ENCODE measurements around the gene PCNX1.
"Not testable (repeated sequence)": the region's sequence is repeated elsewhere in the genome, so short reads cannot be mapped to it uniquely, and the experiment has no call there.

Gene PCNX1

DNA sequence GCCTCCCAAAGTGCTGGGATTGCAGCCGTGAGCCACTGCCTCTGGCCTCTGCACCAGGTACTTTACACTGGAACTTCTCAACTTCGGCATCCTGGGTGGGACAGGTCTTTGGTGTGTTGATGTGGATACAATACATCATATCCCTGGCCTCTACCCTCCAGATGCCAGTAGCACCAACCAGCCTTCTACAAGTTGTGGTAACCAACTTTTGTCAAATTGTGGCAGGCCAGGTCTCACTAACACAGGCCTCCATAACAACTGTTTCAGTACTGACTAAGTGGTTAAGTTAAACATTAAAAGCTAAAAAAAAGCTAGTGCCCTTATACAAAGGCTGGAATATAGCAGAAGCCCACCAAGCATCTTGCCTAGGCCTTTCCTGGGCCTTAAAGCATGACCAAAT lies 232.9 kb downstream of the PCNX1 start:
- H3K4me3 ChIP-seq (ENCODE audit: low read length) = no peak overlapping the region
- H3K4me1 ChIP-seq (ENCODE audit: insufficient read depth, low read length) = peaks cover 5% of the 10 kb centered on the region; the same call in 1 of the 2 replicates
- no peaks in the 10 kb centered on the region; the same call in 1 of the 2 replicates for H3K9me3 ChIP-seq (ENCODE audit: insufficient read depth, low read depth, low read length)
- no peak overlapping the region for H3K9ac ChIP-seq (ENCODE audit: low read depth, low read length)
- no peaks in the 10 kb centered on the region for H3K27me3 ChIP-seq (ENCODE audit: insufficient read depth, low read length)
- H3K27ac ChIP-seq (ENCODE audit: low read length) = no peak overlapping the region
- H3K36me3 ChIP-seq (ENCODE audit: insufficient read depth, low read depth, low read length) = no peaks in the 10 kb centered on the region

DNA sequence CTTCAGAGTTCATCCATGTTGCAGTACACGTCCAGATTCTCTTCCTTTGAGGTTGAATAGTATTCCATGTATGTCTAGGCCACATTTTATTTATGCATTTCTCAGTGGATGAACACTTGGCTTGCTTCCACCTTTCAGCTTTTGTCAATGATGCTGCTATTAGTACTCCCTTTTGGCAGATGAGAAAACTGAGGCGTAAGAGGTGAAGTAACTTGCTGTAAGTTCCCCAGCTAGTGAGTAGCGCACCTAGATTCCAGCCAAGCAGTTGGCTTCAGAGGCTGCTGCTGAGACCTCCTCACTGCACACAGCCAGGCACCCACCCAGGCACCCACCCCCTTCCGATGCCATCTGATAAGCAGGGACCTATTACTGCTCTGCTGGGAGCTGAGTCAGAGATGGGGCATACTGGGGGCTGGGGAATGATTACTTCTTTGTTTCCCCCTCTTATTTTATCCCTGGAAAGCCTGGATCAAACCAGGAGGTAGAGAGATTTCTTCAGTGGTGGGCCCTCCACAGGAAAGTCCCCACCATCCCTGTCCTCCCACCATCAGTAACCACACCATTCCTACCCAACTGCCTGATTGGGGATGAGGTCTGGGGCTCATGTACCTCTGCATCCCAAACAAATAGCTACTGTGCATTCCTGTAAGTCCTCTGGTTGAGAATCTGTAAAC lies 234.6 kb downstream of the PCNX1 start:
- H3K4me1 ChIP-seq (ENCODE audit: insufficient read depth, low read length) = peaks cover 5% of the 10 kb centered on the region; the same call in 1 of the 2 replicates
- no peak overlapping the region for H3K9ac ChIP-seq (ENCODE audit: low read depth, low read length)
- H3K36me3 ChIP-seq (ENCODE audit: insufficient read depth, low read depth, low read length) = no peaks in the 10 kb centered on the region
- H3K9me3 ChIP-seq (ENCODE audit: insufficient read depth, low read depth, low read length) = no peaks in the 10 kb centered on the region; the same call in 1 of the 2 replicates
- no peaks in the 10 kb centered on the region for H3K27me3 ChIP-seq (ENCODE audit: insufficient read depth, low read length)
- H3K27ac ChIP-seq (ENCODE audit: low read length) = no peak overlapping the region
- H3K4me3 ChIP-seq (ENCODE audit: low read length) = no peak overlapping the region

DNA sequence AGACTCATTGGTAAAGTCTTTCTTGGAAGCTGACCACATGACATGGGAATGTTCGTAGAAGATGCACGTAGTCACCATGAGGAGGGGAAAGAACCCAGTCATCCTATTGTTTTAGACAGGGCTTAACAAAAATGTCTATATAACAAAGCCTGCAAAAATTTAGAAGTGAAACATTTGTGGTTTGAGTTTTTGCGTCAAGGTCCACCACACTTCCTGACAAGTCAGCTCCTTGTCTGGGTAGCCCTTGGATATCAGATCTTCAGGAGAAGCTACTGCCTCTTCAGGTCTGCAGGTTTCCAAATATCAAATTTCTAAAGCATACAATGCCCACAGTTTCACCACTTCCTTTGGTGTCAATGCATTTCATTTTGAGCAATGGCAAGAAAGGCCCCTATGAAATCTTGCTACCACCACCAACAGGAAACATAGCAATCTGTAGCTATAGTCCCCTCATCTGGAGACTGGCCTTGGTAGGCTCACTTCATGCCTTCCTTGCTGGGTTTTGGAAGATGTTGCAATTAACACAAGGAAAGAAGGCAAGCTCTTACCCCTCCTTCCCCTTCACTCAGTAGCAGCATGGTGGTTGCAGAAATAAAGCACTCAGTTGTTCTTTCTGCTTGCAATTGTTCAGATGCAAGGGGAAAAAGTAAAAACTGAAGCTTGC lies 235.2 kb downstream of the PCNX1 start:
- Histone ChIP-seq H3K4me1 (ENCODE audit: insufficient read depth, low read length) (peaks cover 5% of the 10 kb centered on the region; the same call in 1 of the 2 replicates), H3K27me3 (ENCODE audit: insufficient read depth, low read length) (no peaks in the 10 kb centered on the region), H3K36me3 (ENCODE audit: insufficient read depth, low read depth, low read length) (no peaks in the 10 kb centered on the region), H3K9ac (ENCODE audit: low read depth, low read length) (no peak overlapping the region), H3K4me3 (ENCODE audit: low read length) (no peak overlapping the region), H3K27ac (ENCODE audit: low read length) (no peak overlapping the region), H3K9me3 (ENCODE audit: insufficient read depth, low read depth, low read length) (no peaks in the 10 kb centered on the region; the same call in 1 of the 2 replicates)

DNA sequence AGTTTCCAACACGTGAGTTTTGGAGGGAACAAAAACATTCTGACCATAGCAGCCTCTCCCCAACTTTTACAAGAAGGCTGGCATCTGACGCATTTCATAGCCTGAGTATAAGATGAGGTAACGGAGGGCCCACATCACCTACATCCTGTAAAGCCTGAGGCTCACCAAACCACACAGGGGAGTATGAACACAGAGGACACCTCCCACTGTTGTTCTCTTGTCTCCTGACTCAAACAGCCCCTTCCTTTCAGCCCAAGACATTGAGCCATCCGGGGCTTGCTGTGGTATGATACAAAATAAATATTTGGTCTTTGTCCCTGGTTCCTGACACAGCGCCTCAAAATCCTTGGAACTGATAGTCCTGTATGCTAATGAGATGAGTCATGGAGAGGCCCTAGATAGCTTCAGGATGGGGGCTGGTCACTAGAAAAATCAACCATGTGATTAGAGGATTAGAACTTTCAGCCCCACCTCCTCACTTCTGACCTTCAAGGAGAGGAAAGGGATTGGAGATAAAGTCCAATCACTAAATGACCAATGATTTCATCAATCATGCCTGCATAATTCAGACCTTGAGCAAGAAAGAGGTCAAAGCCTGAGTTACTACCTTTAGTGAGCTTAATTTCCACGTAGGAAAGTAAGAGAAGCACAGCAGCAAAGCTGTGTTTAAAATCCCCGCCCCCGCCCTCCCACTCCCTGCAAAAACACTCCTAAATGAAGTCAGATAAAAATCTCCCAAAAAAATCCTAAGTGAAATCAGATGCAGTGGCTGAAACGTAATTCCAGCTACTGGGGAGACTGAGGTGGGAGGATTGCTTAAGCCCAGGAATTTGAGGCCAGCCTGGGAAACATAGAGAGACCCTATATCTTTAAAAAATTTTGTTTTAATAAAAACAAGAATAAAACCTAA lies 236.4 kb downstream of the PCNX1 start:
- Histone ChIP-seq H3K27ac (ENCODE audit: low read length) (no peak overlapping the region), H3K9me3 (ENCODE audit: insufficient read depth, low read depth, low read length) (peaks cover 8% of the 10 kb centered on the region), H3K4me1 (ENCODE audit: insufficient read depth, low read length) (peaks cover 5% of the 10 kb centered on the region; the same call in 1 of the 2 replicates), H3K4me3 (ENCODE audit: low read length) (no peak overlapping the region), H3K36me3 (ENCODE audit: insufficient read depth, low read depth, low read length) (no peaks in the 10 kb centered on the region), H3K27me3 (ENCODE audit: insufficient read depth, low read length) (no peaks in the 10 kb centered on the region), H3K9ac (ENCODE audit: low read depth, low read length) (no peak overlapping the region)

DNA sequence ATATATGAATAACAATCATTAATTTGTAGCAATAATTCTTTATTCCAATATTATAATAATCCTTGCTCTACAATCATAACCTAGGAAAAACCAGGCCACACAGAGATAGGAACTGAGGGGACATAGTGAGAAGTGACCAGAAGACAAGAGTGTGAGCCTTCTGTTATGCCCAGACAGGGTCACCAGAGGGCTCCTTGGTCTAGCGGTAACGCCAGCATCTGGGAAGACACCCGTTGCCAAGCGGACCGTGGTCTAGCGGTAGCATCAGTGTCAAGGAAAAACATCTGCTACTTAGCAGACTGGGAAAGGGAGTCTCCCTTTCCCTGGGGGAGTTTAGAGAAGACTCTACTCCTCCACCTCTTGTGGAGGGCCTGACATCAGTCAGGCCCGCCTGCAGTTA lies 240.1 kb downstream of the PCNX1 start:
- not testable (repeated sequence) for H3K36me3 ChIP-seq (ENCODE audit: insufficient read depth, low read depth, low read length); H3K27me3 ChIP-seq (ENCODE audit: insufficient read depth, low read length); H3K27ac ChIP-seq (ENCODE audit: low read length); H3K9ac ChIP-seq (ENCODE audit: low read depth, low read length); H3K4me3 ChIP-seq (ENCODE audit: low read length); H3K4me1 ChIP-seq (ENCODE audit: insufficient read depth, low read length)
- peaks cover 34% of the 10 kb centered on the region for H3K9me3 ChIP-seq (ENCODE audit: insufficient read depth, low read depth, low read length)

DNA sequence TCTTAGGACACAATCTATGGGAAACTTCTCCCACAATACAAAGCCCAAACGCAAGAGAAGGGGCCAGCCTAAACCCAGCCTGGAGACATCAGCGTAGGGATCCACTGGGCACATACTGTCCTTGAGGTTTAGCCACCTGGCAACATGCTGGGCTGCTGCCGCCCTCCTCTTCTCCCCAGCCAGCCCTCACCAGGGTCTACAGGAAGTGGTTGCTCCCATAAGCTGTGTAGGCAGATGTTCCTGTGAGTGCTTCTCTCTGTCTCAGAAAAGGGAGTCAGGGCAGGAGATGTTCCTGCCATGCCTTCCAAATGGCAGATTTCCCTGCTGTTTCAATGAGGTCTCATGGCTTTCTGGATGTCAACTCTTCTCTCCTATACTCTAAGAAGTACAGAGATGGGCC lies 241.4 kb downstream of the PCNX1 start:
- H3K4me1 ChIP-seq (ENCODE audit: insufficient read depth, low read length) = peaks cover 2% of the 10 kb centered on the region; the same call in 1 of the 2 replicates
- no peak overlapping the region for H3K4me3 ChIP-seq (ENCODE audit: low read length)
- H3K9ac ChIP-seq (ENCODE audit: low read depth, low read length) = no peak overlapping the region
- no peaks in the 10 kb centered on the region for H3K27me3 ChIP-seq (ENCODE audit: insufficient read depth, low read length)
- H3K9me3 ChIP-seq (ENCODE audit: insufficient read depth, low read depth, low read length) = peaks cover 34% of the 10 kb centered on the region
- H3K27ac ChIP-seq (ENCODE audit: low read length) = no peak overlapping the region
- no peaks in the 10 kb centered on the region for H3K36me3 ChIP-seq (ENCODE audit: insufficient read depth, low read depth, low read length)

DNA sequence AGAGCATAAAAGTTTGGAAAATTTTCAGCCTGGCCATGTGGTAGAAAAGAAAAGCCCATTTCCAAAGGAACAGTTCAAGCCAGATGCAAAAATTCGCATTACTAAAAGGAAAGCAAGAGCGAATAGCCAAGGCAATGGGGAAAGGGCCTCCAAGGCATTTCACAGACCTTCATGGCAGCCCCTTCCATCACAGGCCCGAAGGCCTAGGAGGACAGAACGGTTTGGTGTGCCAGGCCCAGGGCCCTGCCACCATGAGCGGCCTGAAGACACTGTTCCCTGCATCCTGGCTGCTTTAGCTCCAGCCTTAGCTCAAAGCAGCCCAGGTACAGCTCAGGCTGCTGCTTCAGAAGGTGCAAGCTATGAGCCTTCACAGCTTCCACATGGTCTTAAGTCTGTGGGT lies 243.5 kb downstream of the PCNX1 start:
- H3K4me3 ChIP-seq (ENCODE audit: low read length) = no peak overlapping the region
- no peaks in the 10 kb centered on the region for H3K36me3 ChIP-seq (ENCODE audit: insufficient read depth, low read depth, low read length)
- no peaks in the 10 kb centered on the region for H3K4me1 ChIP-seq (ENCODE audit: insufficient read depth, low read length)
- no peak overlapping the region for H3K9ac ChIP-seq (ENCODE audit: low read depth, low read length)
- no peaks in the 10 kb centered on the region for H3K27me3 ChIP-seq (ENCODE audit: insufficient read depth, low read length)
- no peak overlapping the region for H3K27ac ChIP-seq (ENCODE audit: low read length)
- H3K9me3 ChIP-seq (ENCODE audit: insufficient read depth, low read depth, low read length) = peaks cover 34% of the 10 kb centered on the region

DNA sequence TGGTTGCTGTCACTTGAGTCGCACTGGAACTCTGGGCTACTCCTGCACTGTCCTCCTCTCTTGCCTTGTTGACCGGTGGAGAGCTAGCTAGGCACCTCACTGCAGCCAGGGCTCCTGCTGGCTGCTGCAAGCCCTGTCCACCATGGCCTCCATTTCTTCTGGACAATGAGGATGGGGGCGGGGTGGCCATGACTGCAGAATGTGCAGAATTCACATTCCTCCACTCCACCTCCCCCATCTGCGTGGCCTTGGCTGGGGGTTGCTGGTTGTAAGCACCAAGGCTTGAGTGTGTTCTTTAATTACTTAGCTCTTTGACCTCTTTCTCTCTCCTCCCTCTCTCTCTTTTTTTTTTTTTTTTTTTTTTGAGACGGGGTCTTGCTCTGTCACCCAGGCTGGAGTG lies 248.5 kb downstream of the PCNX1 start:
- no peaks in the 10 kb centered on the region for H3K36me3 ChIP-seq (ENCODE audit: insufficient read depth, low read depth, low read length)
- H3K27ac ChIP-seq (ENCODE audit: low read length) = no peak overlapping the region
- no peak overlapping the region for H3K9ac ChIP-seq (ENCODE audit: low read depth, low read length)
- H3K27me3 ChIP-seq (ENCODE audit: insufficient read depth, low read length) = no peaks in the 10 kb centered on the region
- H3K4me3 ChIP-seq (ENCODE audit: low read length) = no peak overlapping the region
- H3K4me1 ChIP-seq (ENCODE audit: insufficient read depth, low read length) = no peaks in the 10 kb centered on the region
- H3K9me3 ChIP-seq (ENCODE audit: insufficient read depth, low read depth, low read length) = peaks cover 14% of the 10 kb centered on the region

DNA sequence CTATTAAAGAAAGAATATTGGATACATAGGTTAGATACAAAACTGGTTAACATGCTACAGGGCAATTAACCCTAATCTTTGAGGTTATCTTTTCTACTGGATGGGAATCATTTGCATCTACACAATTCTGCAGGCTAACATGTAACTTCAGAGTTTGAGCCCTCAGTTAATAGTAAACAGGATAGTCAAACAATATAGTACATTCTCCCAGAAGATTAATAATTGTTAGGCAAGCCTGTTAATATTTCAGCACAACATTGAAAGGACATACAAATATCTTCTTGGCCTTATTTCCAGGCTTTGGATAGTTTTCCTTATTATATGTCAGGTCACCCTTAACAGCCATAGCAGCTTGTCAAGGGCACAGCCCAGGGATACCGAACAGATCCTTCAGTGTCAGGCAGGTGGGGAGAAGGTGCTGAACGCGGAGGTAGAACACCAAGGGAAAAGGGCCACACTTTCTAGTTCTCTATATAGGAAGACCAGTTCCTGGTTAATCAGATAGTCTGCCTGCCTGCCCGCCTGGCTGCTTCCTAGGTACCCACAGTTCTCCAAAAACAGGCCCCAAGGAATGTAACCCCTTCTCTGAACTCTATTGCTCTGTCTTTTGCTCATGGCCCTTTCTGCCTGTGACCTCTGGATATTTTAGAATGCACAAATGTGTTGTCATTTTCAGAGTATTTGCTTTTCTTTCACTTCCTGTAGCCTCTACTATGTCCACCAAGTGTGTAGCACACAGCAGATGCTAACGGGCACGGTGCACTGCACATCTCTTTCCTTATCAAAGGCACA lies 256.0 kb downstream of the PCNX1 start:
- Histone ChIP-seq H3K27ac (ENCODE audit: low read length) (no peak overlapping the region), H3K27me3 (ENCODE audit: insufficient read depth, low read length) (no peaks in the 10 kb centered on the region), H3K9ac (ENCODE audit: low read depth, low read length) (no peak overlapping the region), H3K36me3 (ENCODE audit: insufficient read depth, low read depth, low read length) (no peaks in the 10 kb centered on the region), H3K4me1 (ENCODE audit: insufficient read depth, low read length) (no peaks in the 10 kb centered on the region; the same call in 1 of the 2 replicates), H3K4me3 (ENCODE audit: low read length) (no peak overlapping the region), H3K9me3 (ENCODE audit: insufficient read depth, low read depth, low read length) (peaks cover 5% of the 10 kb centered on the region; the same call in 1 of the 2 replicates)

DNA sequence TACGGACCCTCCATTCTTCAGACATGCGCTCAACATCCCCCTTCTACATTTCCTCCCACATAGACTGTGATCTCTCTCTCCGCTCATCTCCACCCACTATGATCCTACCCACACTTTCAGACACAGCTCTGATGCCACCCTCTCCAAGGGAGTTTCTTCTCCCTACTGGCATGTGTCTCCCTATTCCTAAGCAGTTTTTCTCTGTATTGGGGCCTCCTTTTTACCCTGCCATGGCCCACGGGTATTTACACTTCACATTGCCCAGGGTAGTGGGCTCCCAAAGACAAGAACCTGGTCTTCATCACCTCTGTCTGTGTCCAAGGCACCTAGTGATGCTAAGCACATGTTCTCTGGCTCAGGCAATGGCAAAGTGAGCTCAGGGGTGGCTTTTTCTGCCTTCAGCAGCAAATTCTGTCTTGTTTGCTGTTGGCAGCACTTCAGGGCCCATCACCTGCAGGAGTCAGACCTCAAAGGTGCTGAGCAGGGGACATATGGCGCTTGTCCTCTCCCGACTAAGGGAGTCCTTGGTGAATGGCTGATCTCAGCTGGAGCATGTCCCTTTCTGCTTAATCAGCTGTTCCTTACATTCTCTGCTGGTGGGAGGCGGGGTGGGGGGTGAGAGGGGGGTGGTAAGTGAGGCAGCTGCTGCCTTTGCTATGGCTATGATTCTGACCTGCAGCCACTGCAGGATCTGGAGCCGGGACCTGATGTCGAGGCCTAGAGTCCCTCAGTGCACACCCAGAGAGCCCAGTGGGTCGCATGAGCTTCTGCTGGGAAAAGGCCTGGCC lies 256.8 kb downstream of the PCNX1 start:
- Histone ChIP-seq H3K4me1 (ENCODE audit: insufficient read depth, low read length) (no peaks in the 10 kb centered on the region; the same call in 1 of the 2 replicates), H3K9me3 (ENCODE audit: insufficient read depth, low read depth, low read length) (peaks cover 5% of the 10 kb centered on the region; the same call in 1 of the 2 replicates), H3K4me3 (ENCODE audit: low read length) (no peak overlapping the region), H3K9ac (ENCODE audit: low read depth, low read length) (no peak overlapping the region), H3K27ac (ENCODE audit: low read length) (no peak overlapping the region), H3K27me3 (ENCODE audit: insufficient read depth, low read length) (no peaks in the 10 kb centered on the region), H3K36me3 (ENCODE audit: insufficient read depth, low read depth, low read length) (no peaks in the 10 kb centered on the region)

Data from iPS-20b (cell line).